GM18951 (cell line): ENCODE results near the gene HMOX1.
"Not testable (repeated sequence)": the region's sequence is repeated elsewhere in the genome, so short reads cannot be mapped to it uniquely, and the experiment has no call there.

Source experiments
- POLR2A ChIP-seq: IDR thresholded peaks from 4 replicates; pipeline ENCODE4 v1.6.1; 2011; ENCODE audit warnings: mild to moderate bottlenecking; ENCODE audit not compliant: insufficient read length, insufficient read depth; ENCODE audit errors: extremely low read depth
- in situ Hi-C: fragments of 300-500 bp; cut with MboI; formaldehyde crosslinking; loops from one replicate; pipeline ENCODE4 v1.12.0; 2022; ENCODE audit warnings: low sequenced_read_pairs, mixed read lengths, inconsistent platforms; ENCODE audit not compliant: unreplicated experiment

Gene HMOX1

DNA sequence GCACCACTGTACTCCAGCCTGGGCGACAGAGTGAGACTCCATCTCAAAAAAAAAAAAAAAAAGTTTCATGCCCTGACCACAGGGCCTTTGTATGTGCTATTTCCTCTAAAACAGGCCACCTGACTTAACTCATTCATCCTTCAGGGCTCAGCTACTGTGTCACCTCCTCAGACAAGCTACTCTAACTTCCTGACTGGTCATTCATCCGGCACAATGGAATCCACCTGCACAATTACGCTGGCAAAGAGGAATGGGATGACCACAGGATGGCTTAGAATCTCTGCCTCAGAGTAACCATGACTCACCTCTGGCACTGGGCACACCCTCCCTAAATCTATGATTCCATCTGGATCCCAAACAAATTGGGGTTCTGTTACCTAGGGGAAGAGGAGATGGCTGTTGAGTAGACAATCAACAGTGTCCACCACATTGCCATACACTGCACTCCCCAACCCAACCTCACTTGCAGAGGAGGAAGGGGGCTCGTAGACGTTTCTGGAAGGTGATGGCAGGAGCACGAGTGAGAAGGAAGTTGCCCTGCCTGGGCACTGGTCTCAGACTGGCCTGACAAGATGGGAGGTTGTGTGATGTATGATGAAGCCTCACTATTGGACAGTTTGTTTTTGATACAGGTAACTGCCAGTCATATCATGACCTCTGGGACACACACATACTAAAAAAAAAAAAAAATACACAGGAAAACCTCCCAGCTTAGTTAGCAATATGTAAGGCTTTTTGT, 22.8 kb upstream of the HMOX1 start:
- in situ Hi-C loops = no loop called here

GRCh38 chr22:35359380-35360065, 21.4 kb upstream of the HMOX1 start:
- in situ Hi-C loops = no loop called here
- no peak for TF ChIP-seq POLR2A

More for the DNA sequence above, 22.8 kb upstream of the HMOX1 start:
- TF ChIP-seq POLR2A = no peak

- TF ChIP-seq POLR2A = no peak
- in situ Hi-C loops = no loop called here
Measured at GRCh38 chr22:35361001-35361558, 19.8 kb upstream of the HMOX1 start.

DNA sequence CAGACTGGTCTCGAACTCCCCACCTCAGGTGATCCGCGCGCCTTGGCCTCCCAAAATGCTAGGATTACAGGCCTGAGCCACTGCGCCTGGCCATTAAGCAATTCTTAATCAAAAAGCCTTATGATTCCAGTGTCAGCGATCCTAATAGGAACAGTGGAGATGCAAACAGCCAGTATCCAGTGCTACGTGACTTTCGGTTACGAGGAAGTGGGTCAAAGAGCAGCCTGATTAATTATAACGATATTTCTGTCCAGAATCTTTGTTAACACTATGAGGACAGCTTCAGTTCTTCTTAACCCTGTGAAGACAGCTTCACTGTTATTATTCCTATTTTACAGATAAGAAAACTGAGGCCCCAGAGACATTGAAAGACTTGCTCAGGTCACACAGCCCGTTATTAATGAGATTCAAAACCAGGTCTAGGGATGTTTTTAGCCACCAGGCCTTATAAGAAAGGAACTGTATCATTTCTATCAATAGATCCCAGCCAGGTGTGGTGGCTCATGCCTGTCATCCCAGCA, 17.3 kb upstream of the HMOX1 start:
- no peak for TF ChIP-seq POLR2A
- in situ Hi-C loops = no loop called here

GRCh38 chr22:35364230-35364629, 16.7 kb upstream of the HMOX1 start:
- in situ Hi-C loops = not testable (repeated sequence)

DNA sequence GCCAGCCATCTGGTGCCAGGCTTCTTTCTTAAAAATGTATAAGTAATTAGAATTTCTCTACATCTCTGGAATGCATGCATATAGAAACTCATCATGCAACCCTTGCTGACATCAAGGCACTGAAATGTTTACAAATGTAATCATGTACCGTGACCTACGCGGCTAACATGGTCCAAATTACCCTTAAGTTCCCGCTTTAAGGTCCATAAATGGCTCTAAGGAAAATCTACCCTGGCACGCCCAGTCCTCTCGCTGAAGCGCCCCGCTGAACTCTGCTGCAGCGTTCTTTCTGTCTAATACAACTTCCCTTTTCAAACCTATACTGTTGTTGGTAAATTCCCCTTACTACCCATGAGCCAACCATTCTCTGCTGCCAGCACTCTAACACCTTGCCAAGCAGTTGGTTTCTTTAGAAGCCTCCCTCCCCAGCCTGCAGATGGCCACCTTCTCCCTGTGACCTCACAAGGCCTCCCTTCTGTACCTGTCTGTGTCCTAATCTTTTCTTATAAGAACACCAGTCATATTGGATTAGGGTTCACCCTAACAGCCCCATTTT, 13.5 kb upstream of the HMOX1 start:
- in situ Hi-C loops = no loop called here
- TF ChIP-seq POLR2A = no peak

- TF ChIP-seq POLR2A = no peak
- in situ Hi-C loops = no loop called here
Measured at GRCh38 chr22:35368386-35368785, 12.5 kb upstream of the HMOX1 start.

GRCh38 chr22:35369996-35370395, 10.9 kb upstream of the HMOX1 start:
- TF ChIP-seq POLR2A = no peak
- in situ Hi-C loops = no loop called here

DNA sequence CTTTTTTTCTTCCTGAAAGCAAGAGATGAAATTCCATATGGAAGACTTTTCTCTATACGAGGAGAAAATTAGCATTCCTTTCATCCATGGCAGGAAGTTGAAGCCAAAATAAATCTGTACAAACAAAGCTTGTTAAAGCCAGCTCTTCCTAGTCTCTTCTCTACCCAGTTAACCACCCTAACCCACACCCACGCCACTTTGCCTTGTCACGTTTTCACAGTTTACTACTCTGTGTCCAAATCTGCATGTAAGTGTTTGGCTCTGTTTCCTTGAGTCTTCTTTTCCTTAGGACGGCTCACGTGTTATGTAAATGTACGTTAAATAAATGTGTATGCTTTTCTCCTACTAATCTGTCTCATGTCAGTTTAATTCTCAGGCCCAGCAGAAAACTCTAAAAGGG, 7.1 kb upstream of the HMOX1 start:
- no peak for TF ChIP-seq POLR2A
- in situ Hi-C loops = no loop called here

- no peak for TF ChIP-seq POLR2A
Measured at GRCh38 chr22:35375031-35375430, 5.9 kb upstream of the HMOX1 start.

GRCh38 chr22:35375526-35375925, 5.4 kb upstream of the HMOX1 start:
- in situ Hi-C loops = no loop called here
- TF ChIP-seq POLR2A = no peak

More at GRCh38 chr22:35375031-35375430, 5.9 kb upstream of the HMOX1 start:
- in situ Hi-C loops = no loop called here

GRCh38 chr22:35376728-35377472, 4.0 kb upstream of the HMOX1 start:
- in situ Hi-C loops = no loop called here
- peak; percentile 34 for TF ChIP-seq POLR2A

GRCh38 chr22:35377735-35378134, 3.2 kb upstream of the HMOX1 start:
- no peak for TF ChIP-seq POLR2A
- in situ Hi-C loops = no loop called here

DNA sequence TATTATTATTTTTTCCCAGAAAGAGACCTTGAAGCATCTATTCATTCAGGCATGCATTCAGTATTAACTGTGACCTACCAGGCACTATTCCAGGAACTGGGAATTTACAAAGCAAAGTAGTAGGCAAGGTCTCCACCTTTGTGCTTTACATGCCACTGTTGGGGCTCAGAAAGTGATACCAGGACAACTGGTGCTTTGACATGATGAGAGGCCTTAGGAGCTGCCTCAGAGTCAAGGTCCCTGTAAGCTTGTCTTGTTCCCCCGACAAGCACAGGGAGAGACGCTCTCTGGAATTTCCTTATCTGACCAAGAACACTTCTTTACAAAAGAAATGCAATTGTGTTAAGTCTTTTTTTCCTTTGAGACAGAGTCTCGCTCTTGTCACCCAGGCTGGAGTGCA, 2.3 kb upstream of the HMOX1 start:
- in situ Hi-C loops = no loop called here
- no peak for TF ChIP-seq POLR2A
